Thyroid gland (tissue), 4 donors: ENCODE results near the gene CACFD1.

Experiments used
- POLR2A ChIP-seq, 2 donors: fragments of 450-650 bp; IDR thresholded peaks; one replicate each; pipeline ENCODE4 v1.6.1; 2017; ENCODE audit warnings: antibody characterized with exemption in 2 of 2, mild to moderate bottlenecking in 2 of 2, moderate library complexity in 1 of 2
- TF ChIP-seq, protein P1 (sequence below), 6 experiments: fragments of 200-600 bp in 3 of 6; fragments of 450-650 bp in 3 of 6; sonication (generic) in 3 of 6; IDR thresholded peaks; one replicate each; pipeline ENCODE4 v1.5.1; 2016 to 2019; ENCODE audit warnings: antibody characterized with exemption in 6 of 6, mild to moderate bottlenecking in 2 of 6, inconsistent platforms in 1 of 6, moderate library complexity in 1 of 6

DNA sequence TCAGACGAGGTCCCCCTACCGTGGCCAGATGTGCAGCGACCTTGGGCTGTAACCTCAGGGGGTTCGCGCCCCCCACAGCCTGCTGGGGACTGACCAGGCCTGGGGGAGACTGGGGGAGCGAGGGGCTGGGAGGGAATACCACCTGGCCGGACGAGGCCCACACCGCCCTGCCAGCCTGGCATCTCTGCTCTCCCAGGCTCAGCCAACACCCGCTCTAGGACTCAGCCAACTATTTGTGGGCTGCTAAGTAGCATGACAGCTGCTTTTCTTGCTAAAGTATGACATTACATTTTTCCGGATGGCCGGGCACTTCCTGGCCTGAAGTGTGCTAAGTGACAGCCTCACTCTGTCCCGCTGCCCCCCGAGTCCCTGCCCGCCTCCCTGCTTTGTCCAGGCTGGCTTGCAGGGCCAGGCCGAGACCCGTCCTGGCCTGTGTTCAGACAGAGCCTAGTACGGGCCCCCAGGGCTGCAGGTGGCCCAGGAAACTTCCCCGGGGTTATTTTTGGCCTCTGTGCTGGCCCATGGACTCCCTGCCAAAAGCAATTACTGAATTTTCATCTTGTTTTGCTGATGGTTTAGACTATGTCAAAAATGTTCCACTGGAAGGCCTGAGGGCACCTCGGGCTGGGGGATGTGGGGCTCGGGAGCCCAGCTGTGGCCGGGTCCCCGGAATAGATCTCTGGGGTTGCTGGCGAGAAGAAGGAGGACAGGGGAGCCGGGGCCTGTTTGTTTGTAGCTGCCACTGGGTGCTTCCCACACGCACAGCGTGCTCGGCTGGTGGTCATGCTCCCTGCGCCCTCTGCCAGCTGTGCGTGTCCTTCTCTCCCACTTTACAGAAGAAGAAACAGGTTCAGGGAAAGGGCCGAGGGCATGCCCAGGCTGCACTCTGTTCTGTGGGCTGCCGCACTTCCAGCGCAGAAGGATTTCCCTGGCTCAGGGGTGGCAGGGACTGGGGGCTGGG, 32.6 kb downstream of the CACFD1 start:
- TF ChIP-seq, protein P1, sequence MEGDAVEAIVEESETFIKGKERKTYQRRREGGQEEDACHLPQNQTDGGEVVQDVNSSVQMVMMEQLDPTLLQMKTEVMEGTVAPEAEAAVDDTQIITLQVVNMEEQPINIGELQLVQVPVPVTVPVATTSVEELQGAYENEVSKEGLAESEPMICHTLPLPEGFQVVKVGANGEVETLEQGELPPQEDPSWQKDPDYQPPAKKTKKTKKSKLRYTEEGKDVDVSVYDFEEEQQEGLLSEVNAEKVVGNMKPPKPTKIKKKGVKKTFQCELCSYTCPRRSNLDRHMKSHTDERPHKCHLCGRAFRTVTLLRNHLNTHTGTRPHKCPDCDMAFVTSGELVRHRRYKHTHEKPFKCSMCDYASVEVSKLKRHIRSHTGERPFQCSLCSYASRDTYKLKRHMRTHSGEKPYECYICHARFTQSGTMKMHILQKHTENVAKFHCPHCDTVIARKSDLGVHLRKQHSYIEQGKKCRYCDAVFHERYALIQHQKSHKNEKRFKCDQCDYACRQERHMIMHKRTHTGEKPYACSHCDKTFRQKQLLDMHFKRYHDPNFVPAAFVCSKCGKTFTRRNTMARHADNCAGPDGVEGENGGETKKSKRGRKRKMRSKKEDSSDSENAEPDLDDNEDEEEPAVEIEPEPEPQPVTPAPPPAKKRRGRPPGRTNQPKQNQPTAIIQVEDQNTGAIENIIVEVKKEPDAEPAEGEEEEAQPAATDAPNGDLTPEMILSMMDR (IDR thresholded peaks at IDR 0.05): no peak
- no peak for TF ChIP-seq POLR2A (IDR thresholded peaks at IDR 0.05)
